T-helper 1 cell (primary cell): ENCODE measurements around the gene UBE2I.
"Not testable (repeated sequence)": the region's sequence is repeated elsewhere in the genome, so short reads cannot be mapped to it uniquely, and the experiment has no call there.

ENCODE experiments used
- DNase-seq, 5 donors: peaks; one replicate each; pipeline ENCODE4 v3.0.0-alpha.2; 2012 to 2020
- total RNA-seq, 4 donors: gene quantifications; one replicate each; lab custom pipeline; 2026; lab: John Stamatoyannopoulos, UW

The UBE2I gene
- total RNA-seq: 123 to 143 (median 129) reads per million in 4 donors

GRCh38 chr16:1308977-1309885, at the start of gene UBE2I:
TSS of gene UBE2I (plus strand) at chr16:1309636. CDS start at chr16:1314031, 4,395 bp downstream.
- DNase-seq: peak; percentile 90 to 97 (median 93)

- no peak for DNase-seq
Measured at GRCh38 chr16:1259760-1260068, 49.7 kb upstream of the UBE2I start.

- DNase-seq: no peak
Measured at GRCh38 chr16:1260101-1260680, 49.2 kb upstream of the UBE2I start.

GRCh38 chr16:1261131-1261892, 48.1 kb upstream of the UBE2I start:
- DNase-seq: no peak

GRCh38 chr16:1262210-1262845, 47.1 kb upstream of the UBE2I start:
- DNase-seq: no peak

GRCh38 chr16:1262846-1263221, 46.6 kb upstream of the UBE2I start:
- DNase-seq: no peak

GRCh38 chr16:1263591-1264344, 45.7 kb upstream of the UBE2I start:
- DNase-seq: no peak

GRCh38 chr16:1264345-1265089, 44.9 kb upstream of the UBE2I start:
- DNase-seq: no peak

- DNase-seq: no peak
Measured at GRCh38 chr16:1265090-1265630, 44.3 kb upstream of the UBE2I start.

GRCh38 chr16:1265826-1266225, 43.6 kb upstream of the UBE2I start:
- DNase-seq: no peak

- DNase-seq: not testable (repeated sequence)
Measured at GRCh38 chr16:1269418-1269817, 40.0 kb upstream of the UBE2I start.

GRCh38 chr16:1271380-1271723, 38.1 kb upstream of the UBE2I start:
- DNase-seq: no peak

- DNase-seq: not testable (repeated sequence)
Measured at GRCh38 chr16:1271724-1272413, 37.6 kb upstream of the UBE2I start.

- DNase-seq: no peak
Measured at GRCh38 chr16:1272453-1273198, 36.8 kb upstream of the UBE2I start.

GRCh38 chr16:1273816-1274215, 35.6 kb upstream of the UBE2I start:
- no peak for DNase-seq

- DNase-seq: no peak
Measured at GRCh38 chr16:1274767-1275166, 34.7 kb upstream of the UBE2I start.

- no peak for DNase-seq
Measured at GRCh38 chr16:1275791-1276579, 33.5 kb upstream of the UBE2I start.

GRCh38 chr16:1276580-1276878, 32.9 kb upstream of the UBE2I start:
- DNase-seq: no peak

GRCh38 chr16:1277151-1277598, 32.3 kb upstream of the UBE2I start:
- DNase-seq: no peak
